ENCODE measurements around the gene NOXA1.
"Not testable (repeated sequence)": the region's sequence is repeated elsewhere in the genome, so short reads cannot be mapped to it uniquely, and the experiment has no call there.

Gene NOXA1

GRCh38 chr9:137406085-137406760 lies 17.0 kb upstream of the NOXA1 start:
- no peak for FAIRE-seq

- no peak for FAIRE-seq
Measured at GRCh38 chr9:137406876-137407589, 16.2 kb upstream of the NOXA1 start.

- no peak for FAIRE-seq
Measured at GRCh38 chr9:137407590-137408300, 15.4 kb upstream of the NOXA1 start.

GRCh38 chr9:137408651-137409405 lies 14.4 kb upstream of the NOXA1 start:
- no peak for FAIRE-seq

- FAIRE-seq = no peak
Measured at GRCh38 chr9:137409515-137409914, 13.7 kb upstream of the NOXA1 start.

- not testable (repeated sequence) for FAIRE-seq
Measured at GRCh38 chr9:137410236-137410890, 12.8 kb upstream of the NOXA1 start.

- FAIRE-seq = no peak
Measured at GRCh38 chr9:137410891-137411249, 12.3 kb upstream of the NOXA1 start.

- FAIRE-seq = no peak
Measured at GRCh38 chr9:137411260-137411644, 11.9 kb upstream of the NOXA1 start.

GRCh38 chr9:137411645-137412380 lies 11.4 kb upstream of the NOXA1 start:
- FAIRE-seq = no peak

GRCh38 chr9:137412431-137412830 lies 10.8 kb upstream of the NOXA1 start:
- no peak for FAIRE-seq

- FAIRE-seq = no peak
Measured at GRCh38 chr9:137415451-137415850, 7.7 kb upstream of the NOXA1 start.

GRCh38 chr9:137416006-137416562 lies 7.1 kb upstream of the NOXA1 start:
- no peak for FAIRE-seq

GRCh38 chr9:137416563-137417151 lies 6.5 kb upstream of the NOXA1 start:
- FAIRE-seq = no peak

- no peak for FAIRE-seq
Measured at GRCh38 chr9:137417161-137418021, 5.8 kb upstream of the NOXA1 start.

- FAIRE-seq = no peak
Measured at GRCh38 chr9:137421838-137422603, 1.2 kb upstream of the NOXA1 start.

- FAIRE-seq = no peak
Measured at GRCh38 chr9:137423514-137424291, 510 bp downstream of the NOXA1 start.

- no peak for FAIRE-seq
Measured at GRCh38 chr9:137426018-137426681, 3.0 kb downstream of the NOXA1 start.
